Hippocampal formation (tissue), 2 donors: ENCODE results near the gene DAZL.
"Not testable (repeated sequence)": the region's sequence is repeated elsewhere in the genome, so short reads cannot be mapped to it uniquely, and the experiment has no call there.

Experiments used
- DNase-seq, 2 donors: peaks; one replicate each; lab custom pipeline; 2025; lab: John Stamatoyannopoulos, UW

DAZL gene, protein sequence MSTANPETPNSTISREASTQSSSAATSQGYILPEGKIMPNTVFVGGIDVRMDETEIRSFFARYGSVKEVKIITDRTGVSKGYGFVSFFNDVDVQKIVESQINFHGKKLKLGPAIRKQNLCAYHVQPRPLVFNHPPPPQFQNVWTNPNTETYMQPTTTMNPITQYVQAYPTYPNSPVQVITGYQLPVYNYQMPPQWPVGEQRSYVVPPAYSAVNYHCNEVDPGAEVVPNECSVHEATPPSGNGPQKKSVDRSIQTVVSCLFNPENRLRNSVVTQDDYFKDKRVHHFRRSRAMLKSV

DNA sequence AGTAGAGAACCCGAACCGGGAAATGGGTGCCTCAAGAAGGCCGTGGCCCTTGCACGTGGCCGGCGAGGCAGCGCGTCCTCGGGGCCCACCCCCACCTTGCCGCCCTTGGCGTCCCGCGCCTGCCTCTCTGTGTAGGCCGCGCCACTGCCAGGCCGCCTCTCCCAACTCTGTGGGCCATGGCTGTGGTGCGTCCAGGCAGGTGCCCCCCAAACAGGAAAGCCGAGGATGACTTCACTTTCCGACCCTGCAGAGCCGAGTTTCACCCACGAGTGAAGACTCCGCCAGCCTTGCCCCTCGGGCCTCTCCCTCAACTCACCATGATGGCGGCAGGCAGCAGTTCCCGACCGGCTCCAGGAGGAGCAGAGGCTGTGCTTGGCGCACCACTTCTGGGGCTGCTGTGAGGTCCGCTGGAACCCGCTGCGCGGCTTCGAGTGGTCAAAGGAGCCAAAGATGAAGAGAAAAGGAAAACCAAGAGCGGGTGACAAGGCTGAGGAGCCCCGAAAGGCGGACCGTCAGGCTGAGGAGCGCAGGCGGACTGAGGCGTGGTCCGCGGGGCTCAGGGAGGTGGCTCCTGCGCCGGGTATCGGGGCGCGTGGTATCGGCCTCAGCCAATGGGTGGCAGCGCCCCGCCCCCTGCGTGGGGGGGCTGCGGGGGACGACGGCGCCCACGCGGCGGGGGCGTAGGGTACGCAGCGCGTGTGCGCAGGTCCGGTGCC is at the start of gene DAZL:
DAZL (minus strand) TSS at position 537 of the 716 bp plus-strand sequence; CDS start at position 319, 218 bp downstream.
- no peak for DNase-seq

DNA sequence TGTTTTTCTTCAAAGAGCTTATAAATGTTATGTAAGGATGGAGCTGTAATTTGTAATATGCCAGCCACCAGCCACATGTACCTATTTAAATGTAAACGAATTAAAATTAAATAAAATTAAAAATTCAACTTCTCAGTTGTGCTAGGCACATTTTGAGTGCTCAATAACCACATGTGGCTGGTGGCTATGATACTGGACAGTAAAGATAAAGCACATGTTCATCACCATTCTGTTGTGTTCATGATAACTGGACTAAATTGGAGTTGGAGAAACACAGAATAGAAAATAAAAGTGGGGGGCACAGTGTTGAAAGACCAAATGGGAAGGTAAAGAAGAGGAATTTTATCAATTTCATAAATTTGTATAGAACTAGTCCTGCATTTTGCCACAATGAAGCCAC is 49.8 kb upstream of the DAZL start:
- no peak for DNase-seq

DNA sequence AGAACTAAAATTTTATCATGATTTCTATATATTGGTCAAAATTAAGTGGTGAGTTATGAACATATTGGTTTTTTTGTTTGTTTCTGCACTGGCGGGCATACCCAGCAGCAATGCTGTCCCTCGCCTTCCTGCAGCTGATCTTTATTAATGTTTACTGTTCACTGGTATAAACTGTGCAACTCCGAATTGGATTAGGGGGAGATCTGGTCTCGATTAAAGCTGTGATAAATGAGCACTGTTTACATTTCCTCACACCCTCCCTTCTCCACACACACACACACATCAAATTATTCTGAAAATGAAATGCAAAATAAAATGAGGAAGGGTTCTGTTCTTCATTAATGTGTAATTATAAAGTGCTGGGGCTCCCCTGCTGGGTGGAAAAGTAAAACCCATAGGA is 48.5 kb upstream of the DAZL start:
- no peak for DNase-seq

DNA sequence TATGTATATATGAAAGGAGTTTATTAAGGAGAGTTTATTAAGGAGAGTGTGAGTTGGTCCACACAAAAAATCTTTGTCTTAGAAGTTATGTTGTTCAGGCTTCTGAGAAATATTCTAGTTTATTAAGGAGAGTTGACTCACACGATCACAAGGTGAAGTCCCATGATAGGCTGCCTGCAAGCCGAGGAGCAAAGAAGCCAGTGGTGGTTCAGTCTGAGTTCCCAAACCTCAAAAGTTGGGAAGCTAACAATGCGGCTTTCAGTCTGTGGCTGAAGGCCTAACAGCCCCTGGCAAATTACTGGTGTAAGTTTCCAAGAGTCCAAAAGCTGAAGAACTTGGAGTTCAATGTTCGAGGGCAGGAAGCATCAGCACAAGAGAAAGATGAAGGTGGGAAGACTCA is 42.4 kb upstream of the DAZL start:
- DNase-seq, result no peak

DNA sequence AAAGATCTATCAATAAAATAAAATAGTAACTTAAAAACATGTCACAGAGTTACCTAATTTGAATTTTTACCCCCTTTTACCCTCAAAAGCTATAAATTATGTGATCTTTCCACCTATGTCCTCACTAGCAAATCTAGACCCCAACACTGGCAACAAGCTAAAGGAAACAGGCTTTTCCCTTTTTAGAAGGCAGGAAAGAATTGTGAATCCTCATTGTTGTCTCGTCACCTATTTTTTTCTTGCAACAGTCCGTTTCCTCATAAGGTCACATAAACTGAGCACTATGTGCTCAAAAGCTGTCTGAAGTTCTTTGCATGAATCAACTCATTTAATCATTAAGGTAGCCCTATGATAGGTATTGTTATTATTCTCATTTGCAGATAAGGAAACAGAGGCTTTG is 34.6 kb upstream of the DAZL start:
- DNase-seq, result no peak

DNA sequence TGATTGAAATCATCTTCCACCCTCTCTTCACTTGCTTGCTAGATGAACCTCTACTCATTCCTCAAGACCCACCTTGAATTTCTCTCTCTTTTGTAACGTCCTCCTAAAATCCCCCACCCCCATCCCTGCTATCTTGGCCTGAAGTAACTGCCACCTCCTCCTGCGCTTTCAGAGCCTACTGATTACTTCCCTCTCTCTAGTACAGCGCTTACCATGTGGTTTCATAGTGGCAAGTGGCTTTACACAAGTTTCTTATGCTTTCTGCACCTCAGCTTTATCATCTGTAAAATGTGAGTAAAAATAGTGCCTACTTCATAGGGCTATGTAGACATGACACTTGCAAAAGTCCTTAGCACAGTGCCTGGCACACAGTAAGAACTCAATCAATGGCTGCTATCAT is 28.7 kb upstream of the DAZL start:
- DNase-seq, result no peak

DNA sequence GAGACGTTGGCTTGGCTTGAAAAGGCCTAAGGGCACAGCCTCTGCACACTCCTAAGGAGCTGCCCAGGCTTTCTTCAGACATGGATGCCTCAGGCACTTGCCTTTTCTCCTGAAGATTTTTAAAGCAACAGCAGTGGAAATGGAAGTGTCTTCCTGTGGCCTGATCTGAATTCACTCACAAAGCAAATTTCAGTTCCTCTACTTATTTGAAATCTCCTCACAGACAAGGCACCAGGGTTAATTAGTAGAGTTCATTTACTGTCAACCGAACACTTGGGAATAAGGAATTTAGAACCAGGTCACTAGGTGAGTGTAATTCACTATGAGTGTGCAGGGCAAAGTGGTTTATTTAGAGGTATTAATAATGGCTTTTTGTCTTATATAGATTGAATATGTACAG is 27.2 kb upstream of the DAZL start:
- DNase-seq, result no peak

DNA sequence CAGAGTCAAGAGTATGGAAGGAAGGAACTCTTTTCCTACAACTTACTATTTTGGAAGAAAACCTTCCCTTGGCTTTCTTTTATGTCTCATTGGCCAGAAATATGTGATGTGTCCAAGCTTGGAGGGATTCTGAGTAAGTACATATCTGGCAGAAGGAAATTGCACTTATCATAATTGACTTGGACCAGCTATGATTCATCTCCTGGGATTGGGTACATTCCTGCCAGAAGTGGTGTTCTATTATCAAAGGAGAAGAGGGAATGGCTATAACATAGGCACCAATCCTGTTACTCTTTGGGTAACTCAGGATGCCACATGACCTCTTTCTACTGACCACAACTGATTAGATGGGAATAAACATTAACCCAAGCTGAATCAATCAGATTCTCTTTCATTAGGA is 13.5 kb upstream of the DAZL start:
- DNase-seq, result no peak

DNA sequence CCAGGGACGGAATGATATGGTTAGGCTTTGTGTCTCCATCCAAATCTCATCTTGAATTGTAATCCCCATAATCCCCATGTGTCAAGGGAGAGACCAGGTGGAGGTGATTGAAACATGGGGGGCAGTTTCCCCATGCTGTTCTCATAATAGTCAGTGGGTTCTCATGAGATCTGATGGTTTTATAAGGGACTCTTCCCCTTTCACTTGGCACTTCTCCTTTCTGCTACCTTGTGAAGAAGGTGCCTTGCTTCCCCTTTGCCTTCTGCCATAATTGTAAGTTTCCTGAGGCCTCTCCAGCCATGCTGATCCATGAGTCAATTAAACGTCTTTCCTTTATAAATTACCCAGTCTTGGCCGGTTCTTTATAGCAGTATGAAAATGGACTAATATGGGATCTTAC is 11.9 kb upstream of the DAZL start:
- not testable (repeated sequence) for DNase-seq

DNA sequence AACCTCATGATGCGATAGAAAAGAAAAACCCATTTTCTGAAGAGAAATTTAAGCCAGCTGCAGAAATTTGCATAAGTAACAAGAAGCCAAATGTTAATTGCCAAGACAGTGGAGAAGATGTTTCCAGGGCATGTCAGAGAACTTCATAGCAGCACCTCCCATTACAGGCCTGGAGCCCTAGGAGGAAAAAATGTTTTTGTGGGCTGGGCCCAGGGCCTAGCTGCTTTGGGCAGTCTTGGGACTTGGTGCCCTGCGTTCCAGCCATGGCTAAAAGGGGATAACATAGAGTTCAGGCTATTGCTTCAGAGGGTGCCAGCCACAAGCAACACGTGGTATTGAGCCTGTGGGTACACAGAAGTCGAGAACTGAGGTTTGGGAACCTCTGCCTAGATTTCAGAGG is 10.9 kb upstream of the DAZL start:
- no peak for DNase-seq

DNA sequence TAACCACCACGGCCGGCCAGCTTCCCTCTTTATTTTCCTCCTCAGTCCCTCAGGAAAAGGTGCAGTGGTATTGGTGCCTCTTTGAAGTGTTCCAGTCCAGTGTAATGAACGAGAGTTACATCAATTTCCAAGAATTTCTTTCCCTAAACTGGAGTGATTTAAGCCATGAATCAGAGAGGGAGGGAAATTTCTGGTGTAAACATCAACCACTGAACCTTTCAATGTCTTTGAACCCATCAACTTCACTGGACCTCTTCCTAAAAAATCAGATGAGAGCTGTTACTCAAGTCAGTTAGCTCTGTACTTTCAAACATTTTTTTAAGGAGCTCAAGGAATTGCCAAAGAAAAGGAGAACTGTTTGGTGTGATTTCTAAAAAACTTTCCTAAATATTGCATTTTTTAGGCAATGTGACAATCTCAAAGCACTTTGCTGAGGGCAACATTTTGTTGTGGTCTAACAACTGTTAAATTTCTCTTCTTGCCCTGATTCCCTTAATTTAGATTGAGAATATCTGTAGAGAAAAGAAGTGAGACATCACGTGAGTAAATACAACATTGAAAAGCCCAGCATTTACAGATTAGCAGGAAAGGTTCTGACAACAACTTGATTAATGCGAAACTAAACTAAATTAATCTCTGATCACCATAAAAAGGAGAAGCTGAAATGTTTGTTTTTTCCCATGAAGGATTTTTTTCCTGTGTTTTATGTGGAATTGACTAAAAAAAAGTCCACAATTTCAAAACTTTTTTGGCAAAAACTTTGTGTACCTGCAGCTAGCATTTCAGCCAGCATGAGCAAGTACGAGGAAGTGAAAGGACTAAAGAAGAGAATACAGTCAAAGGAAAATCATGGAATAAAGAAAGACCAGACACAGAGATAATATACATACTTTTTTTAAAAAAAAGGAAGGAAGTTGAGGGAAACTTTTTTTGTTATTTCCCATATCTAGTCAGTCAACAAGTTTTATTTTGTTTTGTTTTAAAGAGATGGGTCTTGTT is 9.1 kb upstream of the DAZL start:
- DNase-seq, result no peak

DNA sequence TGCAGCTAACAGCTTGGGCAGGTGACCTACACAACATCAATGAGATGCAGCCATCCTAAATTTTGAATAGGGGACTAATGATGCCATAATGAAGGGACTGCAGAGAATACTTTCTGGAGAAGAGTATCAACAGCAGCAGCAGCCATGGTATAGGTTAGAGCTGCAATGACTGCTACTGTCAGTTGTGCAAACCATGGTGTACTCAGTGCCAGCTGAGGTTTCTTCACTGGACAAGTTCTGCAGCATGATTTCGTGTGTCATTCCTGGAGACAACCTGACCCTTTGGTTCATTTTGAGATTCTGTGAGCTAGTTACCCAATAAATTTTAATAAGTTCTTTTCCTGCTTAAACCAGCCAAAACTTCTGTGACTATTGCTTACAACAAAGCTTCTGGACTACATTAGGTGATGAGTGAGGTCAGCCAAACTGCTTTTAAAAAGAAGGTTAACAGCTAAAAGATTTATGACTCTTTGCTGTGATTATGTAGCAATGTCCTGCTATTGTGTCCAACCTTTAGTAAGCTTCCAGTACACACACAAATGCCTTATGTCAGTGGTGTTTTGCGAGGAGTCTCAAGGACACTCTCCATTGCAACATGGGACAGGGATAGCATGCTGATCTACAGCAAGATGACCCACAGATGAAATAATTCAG is 4.8 kb upstream of the DAZL start:
- DNase-seq, result no peak

DNA sequence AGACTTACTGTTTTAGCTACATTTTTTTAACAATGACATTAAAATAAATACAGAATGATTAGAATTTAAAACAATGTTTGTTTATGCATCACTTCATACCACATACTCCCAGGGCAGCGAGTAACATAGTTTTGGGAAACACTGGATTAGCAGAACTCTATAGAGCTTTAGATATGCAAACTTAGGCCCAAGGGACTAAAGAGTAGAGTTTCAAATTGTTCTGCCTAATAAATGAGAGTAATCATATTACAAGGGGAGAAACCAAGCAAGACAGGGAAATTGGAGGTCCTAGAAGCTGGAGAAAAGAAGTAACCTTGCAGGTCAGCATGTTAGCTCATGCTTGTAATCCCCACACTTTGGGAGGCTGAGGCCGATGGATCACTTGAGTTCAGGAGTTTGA is 3.6 kb upstream of the DAZL start:
- DNase-seq, result no peak

DNA sequence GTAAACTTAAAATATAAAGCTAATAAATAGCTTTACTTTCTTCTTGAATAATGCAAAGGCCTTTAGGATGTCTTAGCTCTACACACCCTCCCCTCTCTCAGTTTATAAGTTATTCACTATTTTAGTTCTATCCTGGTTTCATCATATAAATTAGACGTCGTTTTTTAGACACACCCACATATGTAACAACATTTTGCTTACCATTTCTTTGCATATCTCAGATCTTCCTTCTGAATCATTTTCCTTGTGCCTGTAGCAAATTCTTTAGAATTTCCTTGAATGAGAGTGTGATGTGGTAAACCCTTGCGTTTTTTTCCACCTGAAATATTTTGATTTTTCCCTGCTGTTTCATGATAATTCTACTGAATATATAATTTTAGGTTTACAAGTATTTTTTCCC is 2.5 kb upstream of the DAZL start:
- DNase-seq, result no peak

DNA sequence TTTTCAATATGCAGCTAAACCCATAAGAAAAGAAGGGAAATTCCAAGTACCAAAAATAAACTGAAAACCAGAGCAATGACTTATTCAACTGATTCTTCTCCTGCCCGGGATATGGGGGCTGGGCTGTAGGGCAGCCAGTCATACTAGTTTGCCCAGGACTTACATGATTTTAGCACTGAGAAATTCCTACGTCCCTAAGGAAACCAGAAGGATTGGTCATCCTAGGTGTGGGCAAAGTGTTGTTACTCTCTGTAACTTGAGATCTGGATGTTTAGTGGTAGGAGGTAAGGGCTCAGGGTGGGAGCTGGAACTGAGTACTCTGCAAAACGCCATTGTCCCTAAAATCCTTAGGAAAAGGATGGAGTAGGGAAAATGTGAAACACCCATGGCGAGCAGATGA is 1.2 kb upstream of the DAZL start:
- no peak for DNase-seq

DNA sequence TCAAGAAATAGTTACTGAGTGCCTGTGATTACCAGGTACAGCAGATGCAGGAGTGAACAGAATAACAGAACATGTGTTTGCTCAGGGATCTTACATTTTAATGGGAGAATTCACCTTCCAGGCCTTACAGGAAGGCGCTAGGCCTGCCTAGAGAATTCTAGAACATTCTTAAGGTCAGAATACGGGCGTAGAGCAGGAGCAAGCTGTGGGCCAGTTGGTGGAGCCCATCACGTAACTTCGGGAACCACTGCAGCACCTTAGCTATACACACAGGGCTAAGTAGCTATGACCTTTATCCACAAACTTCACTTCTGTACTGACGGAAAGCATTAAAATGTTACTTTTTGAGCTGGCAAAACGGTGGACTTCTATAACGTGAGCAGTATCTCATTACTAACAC is 743 bp upstream of the DAZL start:
- no peak for DNase-seq

DNA sequence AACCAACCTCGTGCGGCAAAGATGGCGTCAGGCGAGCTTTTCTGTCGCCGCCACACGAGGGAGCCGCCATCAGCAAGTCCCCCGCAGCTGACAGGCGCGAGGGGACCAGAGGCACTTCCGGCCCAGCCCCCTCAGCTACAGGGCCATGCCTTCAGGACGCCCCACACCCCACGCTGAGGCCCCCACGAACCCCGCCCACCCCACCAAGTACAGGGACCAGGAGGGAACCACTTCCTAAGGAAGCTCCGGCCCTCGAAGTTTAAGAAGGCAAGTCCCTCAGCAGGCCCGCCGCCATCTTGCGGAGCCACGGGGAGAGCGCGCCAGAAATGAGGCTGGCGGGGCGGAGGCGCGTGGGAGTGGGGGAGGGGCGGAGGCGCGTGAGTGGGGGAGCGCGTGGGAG is 790 bp downstream of the DAZL start:
- DNase-seq, result no peak

DNA sequence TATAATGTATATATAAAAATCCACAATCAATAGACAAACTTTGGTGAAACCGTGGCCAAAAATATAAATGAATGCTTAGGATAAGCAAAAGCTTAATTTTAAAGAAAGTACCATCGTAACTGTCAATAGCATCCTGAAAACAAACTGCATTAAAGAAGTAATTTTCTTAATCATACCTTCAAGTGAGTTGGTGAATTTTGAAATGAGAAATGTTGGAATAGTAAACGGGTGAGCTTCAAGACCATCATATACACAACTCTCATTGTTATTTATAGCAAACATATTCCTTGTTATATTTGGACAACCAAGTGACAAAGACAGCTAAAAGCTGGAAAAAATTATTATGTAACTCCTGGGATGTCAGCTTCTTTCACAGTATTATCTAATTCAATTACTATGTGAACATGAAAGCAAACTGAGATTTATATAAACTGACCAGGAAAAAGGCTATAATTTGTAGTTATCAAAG is 3.7 kb downstream of the DAZL start:
- DNase-seq, result no peak

DNA sequence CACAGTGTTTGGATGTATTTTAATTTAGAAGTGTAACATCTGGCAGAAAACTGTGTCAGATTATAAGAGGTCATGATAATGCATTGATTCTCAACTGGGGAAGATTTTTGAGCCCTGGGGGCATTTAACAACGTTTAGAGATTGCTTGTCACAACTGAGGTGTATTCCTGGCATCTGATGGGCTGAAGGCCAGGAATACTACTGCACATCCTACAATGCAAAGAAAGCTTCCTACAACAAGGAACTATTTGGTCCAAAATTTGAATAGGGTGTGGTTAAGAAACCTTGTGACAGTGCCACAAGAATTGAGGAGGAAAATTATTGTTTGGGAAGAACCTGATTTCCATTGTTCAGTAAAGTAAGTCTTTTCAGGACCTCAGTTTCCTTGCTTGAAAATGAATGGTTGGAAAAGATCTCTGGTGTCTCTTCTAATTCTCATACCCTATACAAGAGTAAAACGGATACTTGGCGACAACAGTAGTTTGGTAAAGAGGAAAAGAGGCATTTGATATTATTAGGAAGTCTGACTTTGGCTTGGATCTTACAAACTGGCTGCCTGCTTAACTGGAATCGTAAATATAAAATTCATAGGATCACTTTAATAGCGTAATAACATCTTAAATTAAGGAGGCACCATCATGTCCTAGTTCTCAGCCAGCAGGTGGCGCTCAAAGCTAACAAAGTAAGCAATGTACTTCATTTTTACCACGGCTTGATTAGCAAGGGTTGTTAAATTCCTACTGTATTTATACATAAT is 4.3 kb downstream of the DAZL start:
- DNase-seq, result peak; percentile 70 to 73

DNA sequence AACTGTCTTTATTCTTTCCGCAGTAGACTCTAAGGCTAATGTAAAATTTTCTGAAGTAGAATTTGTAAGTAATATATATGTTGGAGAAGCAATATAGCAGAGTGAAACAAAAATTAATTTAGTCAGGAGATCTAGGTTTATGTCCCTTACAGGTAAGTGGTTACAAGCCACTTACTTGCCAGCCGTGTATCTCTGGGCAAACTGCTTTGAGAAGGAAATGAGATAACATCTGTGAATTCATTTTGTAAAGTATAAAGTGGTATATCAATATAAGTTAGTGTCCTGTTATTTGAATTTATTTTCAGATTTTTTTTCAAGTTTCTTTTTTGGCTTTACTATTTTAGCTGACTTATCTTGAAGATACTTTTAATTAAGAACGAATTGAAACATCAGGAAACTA is 5.5 kb downstream of the DAZL start:
- DNase-seq, result no peak

DNA sequence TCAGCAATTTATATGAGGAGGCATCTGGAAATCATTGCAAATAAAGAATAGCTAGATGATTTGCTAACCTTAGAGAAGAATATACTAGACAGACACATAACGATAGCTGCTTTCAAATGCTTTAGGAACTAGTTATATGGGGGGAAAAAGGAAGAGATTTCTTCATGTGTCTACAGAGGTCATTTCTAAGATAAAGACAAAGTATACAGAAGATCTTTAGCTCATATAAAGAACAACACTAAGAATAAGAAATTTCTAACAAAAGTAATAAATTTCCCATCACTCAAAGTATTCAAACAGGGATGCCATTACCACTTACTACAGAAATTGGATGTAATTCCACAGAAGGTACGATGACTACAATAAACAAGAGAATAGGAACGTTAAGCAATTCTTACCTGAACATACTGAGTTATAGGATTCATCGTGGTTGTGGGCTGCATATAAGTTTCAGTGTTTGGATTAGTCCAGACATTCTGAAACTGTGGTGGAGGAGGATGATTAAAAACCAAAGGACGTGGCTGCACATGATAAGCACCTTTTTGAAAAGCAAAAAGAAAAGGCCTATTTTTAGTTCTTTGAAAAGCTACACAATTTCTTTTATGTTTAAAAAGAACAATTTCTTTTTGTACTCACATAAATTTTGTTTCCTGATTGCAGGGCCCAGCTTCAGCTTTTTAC is 8.7 kb downstream of the DAZL start:
- no peak for DNase-seq
